Measurements from ENCODE around the gene TRIOBP.
"Not testable (repeated sequence)": the region's sequence is repeated elsewhere in the genome, so short reads cannot be mapped to it uniquely, and the experiment has no call there.

The TRIOBP gene

GRCh38 chr22:37778370-37779009 lies 81.6 kb downstream of the TRIOBP start:
- no peak for DNase-seq

- DNase-seq, result no peak
These were observed 84.7 kb downstream of the TRIOBP start for GRCh38 chr22:37781434-37782059.

GRCh38 chr22:37782340-37783168 lies 85.7 kb downstream of the TRIOBP start:
- DNase-seq, result no peak

GRCh38 chr22:37784829-37785495 lies 88.1 kb downstream of the TRIOBP start:
- no peak for DNase-seq

- no peak for DNase-seq
These were observed 93.4 kb downstream of the TRIOBP start for GRCh38 chr22:37790234-37790633.

GRCh38 chr22:37792494-37792893 lies 95.6 kb downstream of the TRIOBP start:
- no peak for DNase-seq

GRCh38 chr22:37794376-37794775 lies 97.5 kb downstream of the TRIOBP start:
- no peak for DNase-seq

- no peak for DNase-seq
These were observed 99.2 kb downstream of the TRIOBP start for GRCh38 chr22:37796079-37796478.

- not testable (repeated sequence) for DNase-seq
These were observed 100.4 kb downstream of the TRIOBP start for GRCh38 chr22:37797259-37797658.

GRCh38 chr22:37797874-37798500 lies 101.1 kb downstream of the TRIOBP start:
- no peak for DNase-seq

- not testable (repeated sequence) for DNase-seq
These were observed 103.1 kb downstream of the TRIOBP start for GRCh38 chr22:37799979-37800378.

- no peak for DNase-seq
These were observed 105.1 kb downstream of the TRIOBP start for GRCh38 chr22:37801946-37802309.

- DNase-seq, result no peak
These were observed 105.7 kb downstream of the TRIOBP start for GRCh38 chr22:37802310-37803194.

- DNase-seq, result no peak
These were observed 106.4 kb downstream of the TRIOBP start for GRCh38 chr22:37803195-37803638.

GRCh38 chr22:37803639-37804351 lies 106.9 kb downstream of the TRIOBP start:
- DNase-seq, result no peak

GRCh38 chr22:37804352-37804880 lies 107.6 kb downstream of the TRIOBP start:
- no peak for DNase-seq

GRCh38 chr22:37804881-37805809 lies 108.3 kb downstream of the TRIOBP start:
- DNase-seq, result no peak

GRCh38 chr22:37805810-37806277 lies 109.0 kb downstream of the TRIOBP start:
- no peak for DNase-seq
